Measurements from ENCODE around the gene ATP6V1G1.

GRCh38 chr9:114602620-114603019 is 15.1 kb downstream of the ATP6V1G1 start:
- TF ChIP-seq MAFK (conservative IDR thresholded peaks at IDR 0.05 in 1 of 2, IDR thresholded peaks at IDR 0.05 in 1 of 2; ENCODE audit: low read length in 2 of 2): no peak
- TF ChIP-seq, protein P1, sequence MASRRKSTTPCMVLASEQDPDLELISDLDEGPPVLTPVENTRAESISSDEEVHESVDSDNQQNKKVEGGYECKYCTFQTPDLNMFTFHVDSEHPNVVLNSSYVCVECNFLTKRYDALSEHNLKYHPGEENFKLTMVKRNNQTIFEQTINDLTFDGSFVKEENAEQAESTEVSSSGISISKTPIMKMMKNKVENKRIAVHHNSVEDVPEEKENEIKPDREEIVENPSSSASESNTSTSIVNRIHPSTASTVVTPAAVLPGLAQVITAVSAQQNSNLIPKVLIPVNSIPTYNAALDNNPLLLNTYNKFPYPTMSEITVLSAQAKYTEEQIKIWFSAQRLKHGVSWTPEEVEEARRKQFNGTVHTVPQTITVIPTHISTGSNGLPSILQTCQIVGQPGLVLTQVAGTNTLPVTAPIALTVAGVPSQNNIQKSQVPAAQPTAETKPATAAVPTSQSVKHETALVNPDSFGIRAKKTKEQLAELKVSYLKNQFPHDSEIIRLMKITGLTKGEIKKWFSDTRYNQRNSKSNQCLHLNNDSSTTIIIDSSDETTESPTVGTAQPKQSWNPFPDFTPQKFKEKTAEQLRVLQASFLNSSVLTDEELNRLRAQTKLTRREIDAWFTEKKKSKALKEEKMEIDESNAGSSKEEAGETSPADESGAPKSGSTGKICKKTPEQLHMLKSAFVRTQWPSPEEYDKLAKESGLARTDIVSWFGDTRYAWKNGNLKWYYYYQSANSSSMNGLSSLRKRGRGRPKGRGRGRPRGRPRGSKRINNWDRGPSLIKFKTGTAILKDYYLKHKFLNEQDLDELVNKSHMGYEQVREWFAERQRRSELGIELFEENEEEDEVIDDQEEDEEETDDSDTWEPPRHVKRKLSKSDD (CRISPR knock-in tag; IDR thresholded peaks at IDR 0.05; ENCODE audit: low read depth): no peak
- TF ChIP-seq ZNF407 (CRISPR knock-in tag; IDR thresholded peaks at IDR 0.05; ENCODE audit: not compliant biosample characterization): no peak
- TF ChIP-seq RAD21 (CRISPR knock-in tag; IDR thresholded peaks at IDR 0.05): no peak
- TF ChIP-seq, protein P2, sequence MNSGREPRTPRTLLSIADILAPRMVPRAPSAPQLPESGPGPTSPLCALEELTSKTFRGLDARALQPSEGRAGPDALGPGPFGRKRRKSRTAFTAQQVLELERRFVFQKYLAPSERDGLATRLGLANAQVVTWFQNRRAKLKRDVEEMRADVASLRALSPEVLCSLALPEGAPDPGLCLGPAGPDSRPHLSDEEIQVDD (CRISPR knock-in tag; IDR thresholded peaks at IDR 0.05; ENCODE audit: borderline replicate concordance): no peak
